GM23248 (cell line): ENCODE measurements around the gene AUP1. TPM values are rescaled to one million over a fixed set of nuclear protein-coding genes. Genes with fewer than 3 reads are reported as not detected.

Experiments
- DNase-seq: peaks from one replicate; pipeline ENCODE4 v3.0.0-alpha.2; 2015
- H2AFZ ChIP-seq: fragments of 200-600 bp; sonication (generic); 2 replicates; pipeline ENCODE4 v1.6.1; 2016; ENCODE audit warnings: antibody characterized with exemption
- H3F3A ChIP-seq: fragments of 200-600 bp; sonication (generic); 2 replicates; pipeline ENCODE4 v1.6.1; 2016; ENCODE audit warnings: mild to moderate bottlenecking, antibody characterized with exemption, mixed run types; ENCODE audit not compliant: insufficient read depth
- H3K27ac ChIP-seq: fragments of 200-600 bp; sonication (generic); 2 replicates; pipeline ENCODE4 v1.5.1; 2016; ENCODE audit warnings: mild to moderate bottlenecking
- H3K27me3 ChIP-seq: fragments of 200-600 bp; sonication (generic); replicated peaks from 2 replicates; pipeline ENCODE4 v1.6.1; 2016; ENCODE audit warnings: mild to moderate bottlenecking; ENCODE audit not compliant: insufficient read depth
- H3K36me3 ChIP-seq: fragments of 200-600 bp; sonication (generic); 2 replicates; pipeline ENCODE4 v1.6.1; 2016; ENCODE audit warnings: low read depth, mild to moderate bottlenecking
- H3K4me1 ChIP-seq: fragments of 200-600 bp; sonication (generic); 2 replicates; pipeline ENCODE4 v1.6.1; 2016; ENCODE audit warnings: mild to moderate bottlenecking; ENCODE audit not compliant: insufficient read depth
- H3K4me2 ChIP-seq: fragments of 200-600 bp; sonication (generic); one replicate; pipeline ENCODE4 v1.6.1; 2016; ENCODE audit warnings: mild to moderate bottlenecking; ENCODE audit not compliant: unreplicated experiment
- H3K4me3 ChIP-seq: fragments of 200-600 bp; sonication (generic); 2 replicates; pipeline ENCODE4 v1.5.1; 2016; ENCODE audit warnings: mild to moderate bottlenecking
- H3K79me2 ChIP-seq: fragments of 200-600 bp; sonication (generic); 2 replicates; pipeline ENCODE4 v1.6.1; 2016; ENCODE audit warnings: mild to moderate bottlenecking; ENCODE audit not compliant: insufficient read depth
- H3K9ac ChIP-seq: fragments of 200-600 bp; sonication (generic); 2 replicates; pipeline ENCODE4 v1.6.1; 2016; ENCODE audit warnings: mild to moderate bottlenecking
- H3K9me2 ChIP-seq: fragments of 200-600 bp; sonication (generic); 2 replicates; pipeline ENCODE4 v1.6.1; 2016; ENCODE audit warnings: mixed run types, mild to moderate bottlenecking, moderate library complexity; ENCODE audit not compliant: insufficient read depth
- H3K9me3 ChIP-seq: fragments of 200-600 bp; sonication (generic); one replicate; pipeline ENCODE4 v1.6.1; 2017; ENCODE audit warnings: low read depth
- H4K20me1 ChIP-seq: fragments of 200-600 bp; sonication (generic); 2 replicates; pipeline ENCODE4 v1.6.0; 2016; ENCODE audit not compliant: insufficient read depth
- EZH2 ChIP-seq: fragments of 200-600 bp; sonication (generic); IDR thresholded peaks from 2 replicates; pipeline ENCODE4 v1.6.1; 2018; ENCODE audit warnings: antibody characterized with exemption, mild to moderate bottlenecking; ENCODE audit not compliant: insufficient read depth, poor library complexity, severe bottlenecking
- EZH2phosphoT487 ChIP-seq: fragments of 200-600 bp; sonication (generic); IDR thresholded peaks from 2 replicates; pipeline ENCODE4 v1.6.1; 2018; ENCODE audit warnings: antibody characterized with exemption, moderate library complexity, mild to moderate bottlenecking, low read depth; ENCODE audit not compliant: insufficient read depth
- WGBS, 2 experiments: methylation state at CpG; one replicate each; pipeline ENCODE4 v1.1.6; 2015 to 2017; ENCODE audit warnings: low lambda C conversion rate in 2 of 2, low coverage in 1 of 2; ENCODE audit errors: missing lambda C conversion rate in 2 of 2; 5-methylcytosine and 5-hydroxymethylcytosine counted together
- in situ Hi-C: fragments of 300-500 bp; cut with MboI; formaldehyde crosslinking; loops from 2 replicates; pipeline ENCODE4 v1.15.0; 2020
- polyA plus RNA-seq: library from polyadenylated mRNA; unstranded; fragments of >200 nt; fragmentation: Nextera tagmentation; extraction: Ambion mirVana; gene quantifications from 2 replicates; pipeline ENCODE4 v1.2.1, GENCODE V29; 2016
- total RNA-seq: library from RNA; depleted of rRNA; stranded (reverse); fragments of >200 nt; shearing (Covaris generic); gene quantifications from 2 replicates; pipeline ENCODE4 v1.2.3, GENCODE V29; 2014

Gene AUP1
- total and polyA plus RNA-seq, 2 experiments from 2014 or later: 119 to 122 TPM

- Histone ChIP-seq H3K9ac (peak overlapping the region; percentile 74), H3K79me2 (peaks cover 26% of the 10 kb centered on the region), H2AFZ (peak overlapping the region; percentile 84), H3K27ac (peak overlapping the region; percentile 56), H3K9me2 (no peaks in the 10 kb centered on the region), H3F3A (peaks cover 18% of the 10 kb centered on the region), H3K4me2 (peak overlapping the region; percentile 92), H3K4me3 (peak overlapping the region; percentile 76), H3K4me1 (peaks cover 27% of the 10 kb centered on the region), H4K20me1 (no peaks in the 10 kb centered on the region), H3K36me3 (no peaks in the 10 kb centered on the region), H3K9me3 (no peaks in the 10 kb centered on the region), H3K27me3 (no peaks in the 10 kb centered on the region)
- TF ChIP-seq EZH2phosphoT487: no peak
- no peak for TF ChIP-seq EZH2
- in situ Hi-C loops: loop anchor here (5.0 kb wide), 1 partner anchor 84 kb away; no protein-coding TSS in a partner anchor
- WGBS, 2 experiments: 51 to 59% methylated on average over 29 to 45 of the region's 45 CpGs
- no peak for DNase-seq
These were observed 25.7 kb downstream of the AUP1 start for GRCh38 chr2:74503506-74504475.

GRCh38 chr2:74502720-74503505 is 26.6 kb downstream of the AUP1 start:
- 2% methylated on average over 24 to 54 of the region's 67 CpGs for WGBS, 2 experiments
- H3K4me1 ChIP-seq: peaks cover 33% of the 10 kb centered on the region
- in situ Hi-C loops: loop anchor here (5.0 kb wide), 1 partner anchor 84 kb away; no protein-coding TSS in a partner anchor
- peak overlapping the region; percentile 56 for H3K27ac ChIP-seq
- TF ChIP-seq EZH2phosphoT487 (no peak), EZH2 (no peak)
- peak overlapping the region; percentile 84 for H2AFZ ChIP-seq
- H3K36me3 ChIP-seq: no peaks in the 10 kb centered on the region
- H3K79me2 ChIP-seq: peaks cover 26% of the 10 kb centered on the region
- H3K9me2 ChIP-seq: no peaks in the 10 kb centered on the region
- H3K4me3 ChIP-seq: peak overlapping the region; percentile 76
- H3F3A ChIP-seq: peaks cover 18% of the 10 kb centered on the region
- no peaks in the 10 kb centered on the region for H3K9me3 ChIP-seq
- H3K9ac ChIP-seq: peak overlapping the region; percentile 74
- DNase-seq: peak; percentile 93
- no peaks in the 10 kb centered on the region for H3K27me3 ChIP-seq
- H4K20me1 ChIP-seq: no peaks in the 10 kb centered on the region
- H3K4me2 ChIP-seq: peak overlapping the region; percentile 92

- no peaks in the 10 kb centered on the region for H3K9me2 ChIP-seq
- H3K4me2 ChIP-seq: peak overlapping the region; percentile 92
- no peak overlapping the region for H3K27ac ChIP-seq
- TF ChIP-seq EZH2: no peak
- TF ChIP-seq EZH2phosphoT487: no peak
- no peaks in the 10 kb centered on the region for H3K36me3 ChIP-seq
- H3K4me3 ChIP-seq: peak overlapping the region; percentile 76
- in situ Hi-C loops: loop anchor here (5.0 kb wide), 1 partner anchor 85 kb away; no protein-coding TSS in a partner anchor
- no peaks in the 10 kb centered on the region for H3K27me3 ChIP-seq
- H4K20me1 ChIP-seq: no peaks in the 10 kb centered on the region
- peaks cover 33% of the 10 kb centered on the region for H3K4me1 ChIP-seq
- H2AFZ ChIP-seq: peak overlapping the region; percentile 84
- peak; percentile 39 for DNase-seq
- no peaks in the 10 kb centered on the region for H3K9me3 ChIP-seq
- peaks cover 18% of the 10 kb centered on the region for H3F3A ChIP-seq
- H3K9ac ChIP-seq: peak overlapping the region; percentile 74
- WGBS, 2 experiments: 32 to 35% methylated on average over 32 of the region's 32 CpGs
- peaks cover 26% of the 10 kb centered on the region for H3K79me2 ChIP-seq
These were observed 27.3 kb downstream of the AUP1 start for GRCh38 chr2:74502147-74502719.
